ENCODE data around the gene PRSS12. TPM values are rescaled to one million over a fixed set of nuclear protein-coding genes. Genes with fewer than 3 reads are reported as not detected.

The PRSS12 gene
- total RNA-seq, 1 experiment from 2014 or later = 14.1 TPM

DNA sequence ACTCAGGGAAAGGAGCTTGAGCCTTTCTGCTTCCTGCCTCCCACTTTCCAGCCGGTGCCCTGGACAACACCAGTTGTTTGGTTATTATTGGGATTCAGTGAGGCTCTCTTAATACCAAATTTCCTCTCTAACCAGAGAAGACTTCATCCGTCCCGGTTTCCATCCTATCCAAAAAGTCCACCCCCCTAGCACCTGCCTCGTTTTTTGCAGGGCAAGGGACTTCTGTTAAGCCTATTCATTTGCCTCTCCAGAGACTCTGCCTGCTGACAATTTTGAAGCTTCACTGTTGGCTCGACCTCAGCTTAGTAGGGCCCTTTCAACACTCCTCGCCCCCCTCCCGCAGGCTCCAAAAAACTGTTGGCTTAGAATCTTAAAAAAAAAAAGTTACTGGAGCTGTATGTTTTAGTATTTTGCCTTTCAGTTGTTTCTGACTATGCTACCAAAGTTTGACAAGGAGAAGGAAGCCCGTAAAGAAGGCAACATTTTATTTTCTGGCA, 779 bp upstream of the PRSS12 start (continued):
- TF ChIP-seq, protein P1, sequence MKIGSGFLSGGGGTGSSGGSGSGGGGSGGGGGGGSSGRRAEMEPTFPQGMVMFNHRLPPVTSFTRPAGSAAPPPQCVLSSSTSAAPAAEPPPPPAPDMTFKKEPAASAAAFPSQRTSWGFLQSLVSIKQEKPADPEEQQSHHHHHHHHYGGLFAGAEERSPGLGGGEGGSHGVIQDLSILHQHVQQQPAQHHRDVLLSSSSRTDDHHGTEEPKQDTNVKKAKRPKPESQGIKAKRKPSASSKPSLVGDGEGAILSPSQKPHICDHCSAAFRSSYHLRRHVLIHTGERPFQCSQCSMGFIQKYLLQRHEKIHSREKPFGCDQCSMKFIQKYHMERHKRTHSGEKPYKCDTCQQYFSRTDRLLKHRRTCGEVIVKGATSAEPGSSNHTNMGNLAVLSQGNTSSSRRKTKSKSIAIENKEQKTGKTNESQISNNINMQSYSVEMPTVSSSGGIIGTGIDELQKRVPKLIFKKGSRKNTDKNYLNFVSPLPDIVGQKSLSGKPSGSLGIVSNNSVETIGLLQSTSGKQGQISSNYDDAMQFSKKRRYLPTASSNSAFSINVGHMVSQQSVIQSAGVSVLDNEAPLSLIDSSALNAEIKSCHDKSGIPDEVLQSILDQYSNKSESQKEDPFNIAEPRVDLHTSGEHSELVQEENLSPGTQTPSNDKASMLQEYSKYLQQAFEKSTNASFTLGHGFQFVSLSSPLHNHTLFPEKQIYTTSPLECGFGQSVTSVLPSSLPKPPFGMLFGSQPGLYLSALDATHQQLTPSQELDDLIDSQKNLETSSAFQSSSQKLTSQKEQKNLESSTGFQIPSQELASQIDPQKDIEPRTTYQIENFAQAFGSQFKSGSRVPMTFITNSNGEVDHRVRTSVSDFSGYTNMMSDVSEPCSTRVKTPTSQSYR (CRISPR knock-in tag; IDR thresholded peaks at IDR 0.05) = no peak
- no peak for TF ChIP-seq TCF7 (CRISPR knock-in tag; IDR thresholded peaks at IDR 0.05; ENCODE audit: low read depth)
- TF ChIP-seq MLX (CRISPR knock-in tag; IDR thresholded peaks at IDR 0.05) = no peak
- TF ChIP-seq NR2C2 (CRISPR knock-in tag; IDR thresholded peaks at IDR 0.05) = no peak

GRCh38 chr4:118351851-118352827, 664 bp downstream of the PRSS12 start:
- H3K4me3 Mint-ChIP-seq = peak overlapping the region; percentile 80
- TF ChIP-seq USF1 (CRISPR knock-in tag; IDR thresholded peaks at IDR 0.05) (no peak), CREM (CRISPR knock-in tag; IDR thresholded peaks at IDR 0.05) (peak; percentile 48; the same call in 1 of the 2 replicates), ATF1 (CRISPR knock-in tag; IDR thresholded peaks at IDR 0.05) (0 out of 2 replicates have a peak, but pooled peaks have one; percentile 57), NFE2L1 (CRISPR knock-in tag; IDR thresholded peaks at IDR 0.05) (no peak)
- TF ChIP-seq, protein P2, sequence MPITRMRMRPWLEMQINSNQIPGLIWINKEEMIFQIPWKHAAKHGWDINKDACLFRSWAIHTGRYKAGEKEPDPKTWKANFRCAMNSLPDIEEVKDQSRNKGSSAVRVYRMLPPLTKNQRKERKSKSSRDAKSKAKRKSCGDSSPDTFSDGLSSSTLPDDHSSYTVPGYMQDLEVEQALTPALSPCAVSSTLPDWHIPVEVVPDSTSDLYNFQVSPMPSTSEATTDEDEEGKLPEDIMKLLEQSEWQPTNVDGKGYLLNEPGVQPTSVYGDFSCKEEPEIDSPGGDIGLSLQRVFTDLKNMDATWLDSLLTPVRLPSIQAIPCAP (CRISPR knock-in tag; IDR thresholded peaks at IDR 0.05) = no peak
- TF ChIP-seq, protein P3, sequence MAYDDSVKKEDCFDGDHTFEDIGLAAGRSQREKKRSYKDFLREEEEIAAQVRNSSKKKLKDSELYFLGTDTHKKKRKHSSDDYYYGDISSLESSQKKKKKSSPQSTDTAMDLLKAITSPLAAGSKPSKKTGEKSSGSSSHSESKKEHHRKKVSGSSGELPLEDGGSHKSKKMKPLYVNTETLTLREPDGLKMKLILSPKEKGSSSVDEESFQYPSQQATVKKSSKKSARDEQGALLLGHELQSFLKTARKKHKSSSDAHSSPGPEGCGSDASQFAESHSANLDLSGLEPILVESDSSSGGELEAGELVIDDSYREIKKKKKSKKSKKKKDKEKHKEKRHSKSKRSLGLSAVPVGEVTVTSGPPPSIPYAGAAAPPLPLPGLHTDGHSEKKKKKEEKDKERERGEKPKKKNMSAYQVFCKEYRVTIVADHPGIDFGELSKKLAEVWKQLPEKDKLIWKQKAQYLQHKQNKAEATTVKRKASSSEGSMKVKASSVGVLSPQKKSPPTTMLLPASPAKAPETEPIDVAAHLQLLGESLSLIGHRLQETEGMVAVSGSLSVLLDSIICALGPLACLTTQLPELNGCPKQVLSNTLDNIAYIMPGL (CRISPR knock-in tag; IDR thresholded peaks at IDR 0.05) = peak; percentile 51; the same call in 1 of the 2 replicates
- no peaks in the 10 kb centered on the region for H3K36me3 Mint-ChIP-seq
- ChIA-PET POLR2A (no interaction called here), CTCF (interaction anchor here (0.6 to 3.2 kb wide), 30 partner anchors 10 to 1696 kb away, joined by 3 to 63 read pairs (median 6); partner anchors contain the start of gene METTL14)
- peak; percentile 62 for DNase-seq (ENCODE audit: low spot score)
- H3K27ac Mint-ChIP-seq = no peak overlapping the region
- no peaks in the 10 kb centered on the region for H3K9me3 Mint-ChIP-seq
- H3K27me3 Mint-ChIP-seq (ENCODE audit: low read depth) = peaks cover 36% of the 10 kb centered on the region
- peak; percentile 57 for ATAC-seq
- H3K4me1 Mint-ChIP-seq = peaks cover 36% of the 10 kb centered on the region

GRCh38 chr4:118350961-118351360, 1.8 kb downstream of the PRSS12 start:
- peaks cover 36% of the 10 kb centered on the region for H3K27me3 Mint-ChIP-seq (ENCODE audit: low read depth)
- H3K9me3 Mint-ChIP-seq = no peaks in the 10 kb centered on the region
- H3K36me3 Mint-ChIP-seq = no peaks in the 10 kb centered on the region
- ChIA-PET CTCF (interaction anchor here (3.1 kb wide), 1 partner anchor 9 kb away, joined by 63 read pairs; no protein-coding TSS in a partner anchor), POLR2A (no interaction called here)
- ATAC-seq = no peak
- DNase-seq (ENCODE audit: low spot score) = no peak
- peak overlapping the region; percentile 35; the same call in 1 of the 2 replicates for H3K4me3 Mint-ChIP-seq
- H3K27ac Mint-ChIP-seq = no peak overlapping the region
- H3K4me1 Mint-ChIP-seq = peaks cover 40% of the 10 kb centered on the region
- TF ChIP-seq ZNF671 (CRISPR knock-in tag; IDR thresholded peaks at IDR 0.05) (no peak), USF2 (CRISPR knock-in tag; IDR thresholded peaks at IDR 0.05) (no peak)
- TF ChIP-seq, protein P2 (CRISPR knock-in tag; IDR thresholded peaks at IDR 0.05) = no peak
- TF ChIP-seq, protein P4, sequence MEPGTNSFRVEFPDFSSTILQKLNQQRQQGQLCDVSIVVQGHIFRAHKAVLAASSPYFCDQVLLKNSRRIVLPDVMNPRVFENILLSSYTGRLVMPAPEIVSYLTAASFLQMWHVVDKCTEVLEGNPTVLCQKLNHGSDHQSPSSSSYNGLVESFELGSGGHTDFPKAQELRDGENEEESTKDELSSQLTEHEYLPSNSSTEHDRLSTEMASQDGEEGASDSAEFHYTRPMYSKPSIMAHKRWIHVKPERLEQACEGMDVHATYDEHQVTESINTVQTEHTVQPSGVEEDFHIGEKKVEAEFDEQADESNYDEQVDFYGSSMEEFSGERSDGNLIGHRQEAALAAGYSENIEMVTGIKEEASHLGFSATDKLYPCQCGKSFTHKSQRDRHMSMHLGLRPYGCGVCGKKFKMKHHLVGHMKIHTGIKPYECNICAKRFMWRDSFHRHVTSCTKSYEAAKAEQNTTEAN (CRISPR knock-in tag; IDR thresholded peaks at IDR 0.05) = no peak
- TF ChIP-seq, protein P1 (CRISPR knock-in tag; IDR thresholded peaks at IDR 0.05) = no peak

All from WTC11 (cell line).